Ascending aorta (tissue), 2 donors: Measurements from ENCODE around the gene ADAMTS14. TPM values are rescaled to one million over a fixed set of nuclear protein-coding genes. Genes with fewer than 3 reads are reported as not detected.

Source experiments
- DNase-seq, 2 donors: peaks; one replicate each; pipeline ENCODE4 v3.0.0-alpha.2; 2019; ENCODE audit warnings: low spot score in 2 of 2
- H3K27ac ChIP-seq, 2 donors: fragments of 200-600 bp; sonication (generic); one replicate each; pipeline ENCODE4 v1.5.1; 2016 to 2017; ENCODE audit warnings: mild to moderate bottlenecking in 1 of 2
- H3K27me3 ChIP-seq: fragments of 200-600 bp; sonication (generic); one replicate; pipeline ENCODE4 v1.5.1; 2017
- H3K36me3 ChIP-seq, 2 donors: fragments of 200-600 bp; sonication (generic); one replicate each; pipeline ENCODE4 v1.5.1; 2016
- H3K4me1 ChIP-seq, 2 donors: fragments of 200-600 bp; sonication (generic); one replicate each; pipeline ENCODE4 v1.5.1; 2016 to 2017; ENCODE audit warnings: mild to moderate bottlenecking in 1 of 2
- H3K4me3 ChIP-seq, 2 donors: fragments of 200-600 bp; sonication (generic); one replicate each; pipeline ENCODE4 v1.5.1; 2016 to 2017; ENCODE audit warnings: mild to moderate bottlenecking in 1 of 2
- H3K9me3 ChIP-seq, 2 donors: fragments of 200-600 bp; sonication (generic); one replicate each; pipeline ENCODE4 v1.5.1; 2016
- intact Hi-C: fragments of 100-400 bp; cut with DNase I; formaldehyde crosslinking; loops from one replicate; pipeline ENCODE4 v1.15.1; 2023
- total RNA-seq: library from RNA; depleted of rRNA; stranded (reverse); fragments of >200 nt; gene quantifications from one replicate; pipeline ENCODE4 v1.1.0, GENCODE V29; 2016
- TF ChIP-seq, protein P1 (sequence below), 3 experiments: fragments of 200-600 bp in 2 of 3; fragments of 450-650 bp in 1 of 3; sonication (generic) in 2 of 3; IDR thresholded peaks; one replicate each; pipeline ENCODE4 v1.5.1; 2016 to 2019; ENCODE audit warnings: antibody characterized with exemption in 3 of 3, mild to moderate bottlenecking in 1 of 3, moderate library complexity in 1 of 3

Gene ADAMTS14
- total RNA-seq, 1 donor from 2014 or later, result 0.32 TPM

DNA sequence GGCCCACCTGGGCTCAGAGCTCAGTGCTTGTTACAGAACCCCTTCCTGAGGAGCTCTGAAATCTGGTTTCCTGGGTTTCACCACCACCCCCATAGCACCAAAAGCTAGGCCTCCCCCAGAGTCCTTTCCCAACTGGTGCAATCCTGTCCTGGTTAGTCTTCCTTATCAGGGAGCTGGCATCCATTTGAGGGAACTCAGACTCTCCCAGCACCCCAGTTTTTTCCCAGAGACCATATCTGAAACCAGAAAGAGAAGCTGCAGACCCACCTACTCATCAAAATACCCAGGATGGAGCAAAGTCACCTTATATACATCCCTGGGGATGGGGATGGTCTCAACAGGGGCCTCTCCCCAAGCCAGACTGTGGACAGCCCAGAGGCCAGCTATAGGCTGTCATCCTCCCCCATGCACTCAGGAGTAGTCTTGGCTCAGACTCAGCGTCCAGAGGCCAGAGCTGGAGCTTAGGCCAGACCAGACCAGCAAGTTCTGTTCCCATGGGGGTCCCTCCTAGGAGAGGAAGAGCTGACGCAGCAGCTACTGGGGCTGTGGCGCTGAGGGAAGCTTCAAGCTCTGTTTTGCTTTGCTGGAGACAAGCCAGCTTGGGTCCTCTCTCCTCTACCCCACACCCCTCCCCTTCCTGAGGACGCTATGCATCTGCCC lies 109.9 kb downstream of the ADAMTS14 start:
- no peaks in the 10 kb centered on the region for H3K27me3 ChIP-seq
- H3K4me3 ChIP-seq, result no peak overlapping the region
- no peak overlapping the region for H3K27ac ChIP-seq
- intact Hi-C loops, result no loop called here
- no peaks in the 10 kb centered on the region for H3K36me3 ChIP-seq
- H3K9me3 ChIP-seq, result no peaks in the 10 kb centered on the region
- TF ChIP-seq, protein P1, sequence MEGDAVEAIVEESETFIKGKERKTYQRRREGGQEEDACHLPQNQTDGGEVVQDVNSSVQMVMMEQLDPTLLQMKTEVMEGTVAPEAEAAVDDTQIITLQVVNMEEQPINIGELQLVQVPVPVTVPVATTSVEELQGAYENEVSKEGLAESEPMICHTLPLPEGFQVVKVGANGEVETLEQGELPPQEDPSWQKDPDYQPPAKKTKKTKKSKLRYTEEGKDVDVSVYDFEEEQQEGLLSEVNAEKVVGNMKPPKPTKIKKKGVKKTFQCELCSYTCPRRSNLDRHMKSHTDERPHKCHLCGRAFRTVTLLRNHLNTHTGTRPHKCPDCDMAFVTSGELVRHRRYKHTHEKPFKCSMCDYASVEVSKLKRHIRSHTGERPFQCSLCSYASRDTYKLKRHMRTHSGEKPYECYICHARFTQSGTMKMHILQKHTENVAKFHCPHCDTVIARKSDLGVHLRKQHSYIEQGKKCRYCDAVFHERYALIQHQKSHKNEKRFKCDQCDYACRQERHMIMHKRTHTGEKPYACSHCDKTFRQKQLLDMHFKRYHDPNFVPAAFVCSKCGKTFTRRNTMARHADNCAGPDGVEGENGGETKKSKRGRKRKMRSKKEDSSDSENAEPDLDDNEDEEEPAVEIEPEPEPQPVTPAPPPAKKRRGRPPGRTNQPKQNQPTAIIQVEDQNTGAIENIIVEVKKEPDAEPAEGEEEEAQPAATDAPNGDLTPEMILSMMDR (IDR thresholded peaks at IDR 0.05), result no peak
- no peaks in the 10 kb centered on the region for H3K4me1 ChIP-seq
- DNase-seq, result peak in 1 of 2 donors; percentile 5

DNA sequence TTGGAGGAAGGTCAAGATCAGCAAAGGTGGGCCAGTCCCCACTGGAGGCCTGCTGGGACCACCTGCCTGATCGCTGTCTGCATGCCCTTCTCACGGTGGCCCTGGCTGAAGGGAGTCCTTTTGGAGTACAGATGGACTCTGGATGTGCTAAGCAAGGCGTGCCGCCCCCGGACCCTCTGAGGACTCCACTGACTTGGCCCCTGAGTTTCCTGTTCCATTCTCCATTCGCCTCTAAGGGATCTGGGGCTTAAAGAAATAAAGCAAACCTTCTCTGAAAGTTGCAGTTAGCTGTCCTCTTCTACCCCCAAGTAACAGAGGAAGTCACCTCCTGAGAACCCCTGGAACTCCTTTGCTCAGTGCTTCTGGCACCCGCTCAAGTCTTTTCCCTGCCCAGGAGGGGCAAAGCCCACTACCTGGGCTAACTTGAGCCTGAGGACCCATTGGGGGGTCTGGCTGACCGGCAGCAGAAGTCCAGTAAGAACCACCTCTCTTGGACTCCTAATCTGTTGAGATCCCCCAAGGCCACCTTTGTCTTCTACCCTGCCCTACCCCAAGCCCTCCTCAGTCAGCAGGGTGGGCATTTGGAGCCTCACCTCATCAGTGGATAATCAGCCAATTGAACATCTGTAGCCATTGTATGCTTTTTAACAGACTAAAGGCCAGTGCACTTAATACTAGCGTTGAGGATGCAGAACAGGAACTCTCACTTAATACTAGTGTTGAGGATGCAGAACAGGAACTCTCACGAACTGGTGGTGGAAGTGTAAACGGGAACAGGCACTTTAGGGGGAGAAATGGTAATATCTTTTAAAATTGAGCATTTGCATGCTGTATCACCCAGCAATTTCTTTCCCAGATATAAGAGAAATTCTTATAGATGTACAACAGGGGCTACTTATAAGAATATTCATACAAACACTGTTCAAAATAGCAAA lies 110.7 kb downstream of the ADAMTS14 start:
- Histone ChIP-seq H3K9me3 (no peaks in the 10 kb centered on the region), H3K27me3 (no peaks in the 10 kb centered on the region), H3K36me3 (no peaks in the 10 kb centered on the region), H3K4me3 (no peak overlapping the region), H3K27ac (no peak overlapping the region), H3K4me1 (no peaks in the 10 kb centered on the region)
- DNase-seq, result peak in 1 of 2 donors; percentile 28
- intact Hi-C loops, result no loop called here
- TF ChIP-seq, protein P1 (IDR thresholded peaks at IDR 0.05), result no peak

DNA sequence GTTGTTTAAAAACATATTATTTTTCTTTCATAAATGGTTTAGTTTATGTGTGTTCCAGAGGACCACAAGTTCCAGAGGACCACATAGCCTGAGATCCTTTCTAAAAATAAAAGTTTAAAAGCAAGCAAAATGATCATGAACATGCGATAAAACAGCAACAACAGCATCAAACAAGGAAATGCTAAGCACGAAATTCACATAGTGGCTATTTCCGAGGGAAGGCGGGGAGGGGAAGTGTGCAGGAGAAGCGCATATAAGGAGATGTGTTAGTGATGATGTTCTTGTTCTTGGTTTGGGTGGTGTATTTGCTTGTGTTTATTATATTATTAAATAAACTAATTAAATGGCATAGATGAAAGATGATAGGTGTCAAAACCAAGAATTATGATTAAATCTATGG lies 111.7 kb downstream of the ADAMTS14 start:
- Histone ChIP-seq H3K4me3 (no peak overlapping the region), H3K36me3 (no peaks in the 10 kb centered on the region), H3K9me3 (no peaks in the 10 kb centered on the region), H3K4me1 (no peaks in the 10 kb centered on the region), H3K27ac (no peak overlapping the region), H3K27me3 (no peaks in the 10 kb centered on the region)
- intact Hi-C loops, result no loop called here
- TF ChIP-seq, protein P1 (IDR thresholded peaks at IDR 0.05), result no peak
- DNase-seq, result peak in 1 of 2 donors; percentile 27

DNA sequence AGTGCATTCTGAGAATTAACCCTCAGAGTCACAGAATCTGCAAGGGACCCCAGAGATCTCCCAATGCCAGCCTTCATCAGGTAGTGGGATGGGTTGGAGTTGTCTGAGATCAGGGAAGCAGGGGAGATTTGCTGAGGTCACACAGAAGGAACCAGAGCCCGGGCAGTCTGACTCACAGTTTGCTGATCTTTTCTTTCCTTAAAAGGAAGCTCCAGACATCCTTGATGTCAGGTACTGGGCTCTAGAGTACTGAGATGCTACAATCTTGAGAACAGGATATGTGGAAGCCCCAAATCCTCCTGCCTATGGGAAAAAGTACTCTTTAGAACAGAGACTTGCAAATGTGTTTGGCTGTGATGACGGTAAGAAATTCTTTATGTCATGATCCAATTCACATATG lies 112.2 kb downstream of the ADAMTS14 start:
- intact Hi-C loops, result no loop called here
- peak in 1 of 2 donors; percentile 11 for DNase-seq
- no peaks in the 10 kb centered on the region for H3K9me3 ChIP-seq
- H3K27ac ChIP-seq, result no peak overlapping the region
- no peaks in the 10 kb centered on the region for H3K4me1 ChIP-seq
- TF ChIP-seq, protein P1 (IDR thresholded peaks at IDR 0.05), result no peak
- no peaks in the 10 kb centered on the region for H3K36me3 ChIP-seq
- no peaks in the 10 kb centered on the region for H3K27me3 ChIP-seq
- H3K4me3 ChIP-seq, result no peak overlapping the region

DNA sequence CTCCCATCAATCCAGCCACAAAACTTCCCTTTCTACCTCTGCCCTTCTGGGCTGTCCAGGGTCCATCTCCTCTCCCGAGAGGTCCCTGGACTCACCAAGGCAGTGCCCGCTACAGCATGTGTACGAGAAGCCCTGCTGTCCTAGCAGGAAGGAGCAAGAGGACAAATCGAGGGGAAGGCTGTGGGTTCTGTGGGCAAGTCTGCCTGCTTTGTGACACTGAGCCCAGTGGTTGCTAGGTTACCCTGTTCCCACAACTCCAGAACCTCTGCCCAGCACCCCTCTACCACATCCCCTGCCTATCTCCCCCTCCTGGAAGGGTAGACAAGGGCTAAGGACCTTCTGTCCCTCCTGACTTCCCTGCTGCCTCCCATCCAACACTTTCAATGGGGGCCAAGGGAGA lies 112.9 kb downstream of the ADAMTS14 start, which contains the start of gene TBATA:
TBATA (minus strand) TSS at position 188 of the 400 bp plus-strand sequence. CDS start 1,998 bp downstream, outside the sequence.
- TF ChIP-seq, protein P1 (IDR thresholded peaks at IDR 0.05), result no peak
- Histone ChIP-seq H3K27me3 (no peaks in the 10 kb centered on the region), H3K4me1 (no peaks in the 10 kb centered on the region), H3K9me3 (no peaks in the 10 kb centered on the region), H3K4me3 (no peak within 1 kb of the TSS), H3K27ac (no peak within 1 kb of the TSS), H3K36me3 (no peaks in the 10 kb centered on the region)
- DNase-seq, result peak in 1 of 2 donors; percentile 39
- intact Hi-C loops, result no loop called here
